Peyer's patch (tissue), 4 donors: ENCODE measurements around the gene CRCP.

Source experiments
- CTCF ChIP-seq, 6 experiments: fragments of 450-650 bp in 4 of 6; fragments of 200-600 bp in 2 of 6; sonication (generic) in 1 of 6; IDR thresholded peaks; one replicate each; pipeline ENCODE4 v1.5.1; 2017 to 2019; ENCODE audit warnings: antibody characterized with exemption in 6 of 6, mild to moderate bottlenecking in 3 of 6, moderate library complexity in 1 of 6
- POLR2A ChIP-seq, 2 donors: fragments of 450-650 bp; IDR thresholded peaks; one replicate each; pipeline ENCODE4 v1.5.1; 2017; ENCODE audit warnings: antibody characterized with exemption in 2 of 2, mild to moderate bottlenecking in 2 of 2, moderate library complexity in 2 of 2

GRCh38 chr7:66095010-66095409, 19.6 kb upstream of the CRCP start:
- TF ChIP-seq POLR2A (IDR thresholded peaks at IDR 0.05) = no peak
- no peak for TF ChIP-seq CTCF (IDR thresholded peaks at IDR 0.05)
